ENCODE results near the gene AGXT.
"Not testable (repeated sequence)": the region's sequence is repeated elsewhere in the genome, so short reads cannot be mapped to it uniquely, and the experiment has no call there.

AGXT gene

GRCh38 chr2:240840435-240841060 is 28.1 kb upstream of the AGXT start:
- peak in 1 of 2 donors; percentile 24 for DNase-seq

GRCh38 chr2:240846309-240846708 is 22.3 kb upstream of the AGXT start:
- DNase-seq, result not testable (repeated sequence)

GRCh38 chr2:240846873-240847595 is 21.6 kb upstream of the AGXT start:
- no peak for DNase-seq

GRCh38 chr2:240847817-240848216 is 20.8 kb upstream of the AGXT start:
- DNase-seq, result no peak

- DNase-seq, result no peak
Measured at GRCh38 chr2:240848900-240849680, 19.5 kb upstream of the AGXT start.

GRCh38 chr2:240850026-240850425 is 18.6 kb upstream of the AGXT start:
- no peak for DNase-seq

- no peak for DNase-seq
Measured at GRCh38 chr2:240850756-240851077, 17.9 kb upstream of the AGXT start.

- peak; percentile 78 to 80 for DNase-seq
Measured at GRCh38 chr2:240851078-240851991, 17.3 kb upstream of the AGXT start.

GRCh38 chr2:240852671-240853314 is 15.8 kb upstream of the AGXT start:
- DNase-seq, result no peak

GRCh38 chr2:240855670-240856069 is 13.0 kb upstream of the AGXT start:
- DNase-seq, result no peak

- no peak for DNase-seq
Measured at GRCh38 chr2:240856151-240856980, 12.3 kb upstream of the AGXT start.

GRCh38 chr2:240857039-240858008 is 11.3 kb upstream of the AGXT start:
- no peak for DNase-seq

- no peak for DNase-seq
Measured at GRCh38 chr2:240858321-240858720, 10.3 kb upstream of the AGXT start.

GRCh38 chr2:240858871-240859270 is 9.8 kb upstream of the AGXT start:
- no peak for DNase-seq

GRCh38 chr2:240861547-240861946 is 7.1 kb upstream of the AGXT start:
- DNase-seq, result no peak

GRCh38 chr2:240864475-240864874 is 4.1 kb upstream of the AGXT start:
- no peak for DNase-seq

GRCh38 chr2:240865391-240865790 is 3.2 kb upstream of the AGXT start:
- no peak for DNase-seq

- no peak for DNase-seq
Measured at GRCh38 chr2:240869109-240869955, 708 bp downstream of the AGXT start.

Data from CD4-positive, alpha-beta T cell treated with Interleukin-4 for 1 hour (primary cell).